ENCODE data around the gene PXN.
A peak's percentile ranks its signal among the peaks of the same experiment; 100 is the strongest.
"Not testable (repeated sequence)": the region's sequence is repeated elsewhere in the genome, so short reads cannot be mapped to it uniquely, and the experiment has no call there.

PXN gene

GRCh38 chr12:120209851-120210250 is 55.7 kb downstream of the PXN start:
- DNase-seq (ENCODE audit: low read depth): no peak

- no peak for DNase-seq (ENCODE audit: low read depth)
Measured at GRCh38 chr12:120207227-120207626, 58.3 kb downstream of the PXN start.

GRCh38 chr12:120206781-120207180 is 58.7 kb downstream of the PXN start:
- DNase-seq (ENCODE audit: low read depth): not testable (repeated sequence)

- no peak for DNase-seq (ENCODE audit: low read depth)
Measured at GRCh38 chr12:120206228-120206627, 59.3 kb downstream of the PXN start.

GRCh38 chr12:120204171-120204570 is 61.4 kb downstream of the PXN start:
- DNase-seq (ENCODE audit: low read depth): no peak

- DNase-seq (ENCODE audit: low read depth): no peak
Measured at GRCh38 chr12:120200364-120200800, 65.1 kb downstream of the PXN start.

GRCh38 chr12:120199595-120200306 is 65.8 kb downstream of the PXN start:
- DNase-seq (ENCODE audit: low read depth): no peak

GRCh38 chr12:120199025-120199424 is 66.5 kb downstream of the PXN start:
- no peak for DNase-seq (ENCODE audit: low read depth)

GRCh38 chr12:120197542-120197887 is 68.0 kb downstream of the PXN start:
- DNase-seq (ENCODE audit: low read depth): no peak

GRCh38 chr12:120196817-120197541 is 68.6 kb downstream of the PXN start:
- not testable (repeated sequence) for DNase-seq (ENCODE audit: low read depth)

GRCh38 chr12:120196363-120196762 is 69.2 kb downstream of the PXN start:
- DNase-seq (ENCODE audit: low read depth): no peak

- DNase-seq (ENCODE audit: low read depth): peak; percentile 84
Measured at GRCh38 chr12:120194534-120195395, 70.8 kb downstream of the PXN start, which contains the start of gene GCN1. GCN1 (minus strand) TSS chr12:120194715; CDS start chr12:120194697, 18 bp downstream.

GRCh38 chr12:120194226-120194533 is 71.3 kb downstream of the PXN start:
- DNase-seq (ENCODE audit: low read depth): no peak

- DNase-seq (ENCODE audit: low read depth): not testable (repeated sequence)
Measured at GRCh38 chr12:120193286-120193685, 72.2 kb downstream of the PXN start.

- no peak for DNase-seq (ENCODE audit: low read depth)
Measured at GRCh38 chr12:120190985-120191480, 74.5 kb downstream of the PXN start.

- DNase-seq (ENCODE audit: low read depth): no peak
Measured at GRCh38 chr12:120190386-120190785, 75.1 kb downstream of the PXN start.

GRCh38 chr12:120186654-120187053 is 78.9 kb downstream of the PXN start:
- no peak for DNase-seq (ENCODE audit: low read depth)

GRCh38 chr12:120183211-120183631 is 82.3 kb downstream of the PXN start:
- no peak for DNase-seq (ENCODE audit: low read depth)

GRCh38 chr12:120181991-120182631 is 83.4 kb downstream of the PXN start:
- no peak for DNase-seq (ENCODE audit: low read depth)

GRCh38 chr12:120180975-120181374 is 84.6 kb downstream of the PXN start:
- no peak for DNase-seq (ENCODE audit: low read depth)

- no peak for DNase-seq (ENCODE audit: low read depth)
Measured at GRCh38 chr12:120175537-120175936, 90.0 kb downstream of the PXN start.

- DNase-seq (ENCODE audit: low read depth): no peak
Measured at GRCh38 chr12:120175062-120175461, 90.5 kb downstream of the PXN start.

Data from stimulated activated CD8-positive, alpha-beta memory T cell treated with anti-CD3 and anti-CD28 coated beads, Interleukin-4, amount 100 ng/mL, for 24 hours (primary cell).